Activated CD4-positive, alpha-beta memory T cell treated with anti-CD3 and anti-CD28 coated beads, Interleukin-2, amount 10 ng/mL, durations not matched to agents 7 days and 5 days (primary cell): Measurements from ENCODE around the gene CTSA. TPM values are rescaled to one million over a fixed set of nuclear protein-coding genes. Genes with fewer than 3 reads are reported as not detected.
"Not testable (repeated sequence)": the region's sequence is repeated elsewhere in the genome, so short reads cannot be mapped to it uniquely, and the experiment has no call there.

Experiments
- CTCF ChIA-PET: fragments of 350-600 bp; sonication (Branson Sonifier 250); formaldehyde crosslinking; loops from one replicate; lab custom pipeline; 2021; ENCODE audit warnings: antibody characterized with exemption, inconsistent platforms; lab: Charles Lee
- POLR2A ChIA-PET: fragments of 350-600 bp; sonication (Branson Sonifier 250); formaldehyde crosslinking; loops from one replicate; lab custom pipeline; 2021; ENCODE audit warnings: antibody characterized with exemption; lab: Charles Lee
- DNase-seq: peaks from one replicate; pipeline ENCODE4 v3.0.0-alpha.2; 2020
- H3K27ac Mint-ChIP-seq: one replicate; pipeline ENCODE4 v1.8.0; 2021; ENCODE audit warnings: mild to moderate bottlenecking, mixed read lengths
- H3K27me3 Mint-ChIP-seq: one replicate; pipeline ENCODE4 v1.8.0; 2021; ENCODE audit warnings: mixed read lengths
- H3K36me3 Mint-ChIP-seq: one replicate; pipeline ENCODE4 v1.8.0; 2021; ENCODE audit warnings: low read depth, mixed read lengths
- H3K4me1 Mint-ChIP-seq: one replicate; pipeline ENCODE4 v1.8.0; 2021; ENCODE audit warnings: mixed read lengths
- H3K4me3 Mint-ChIP-seq: one replicate; pipeline ENCODE4 v1.8.0; 2021; ENCODE audit warnings: mild to moderate bottlenecking, mixed read lengths
- H3K9me3 Mint-ChIP-seq: one replicate; pipeline ENCODE4 v1.8.0; 2021; ENCODE audit warnings: mixed read lengths
- total RNA-seq, 2 experiments: library from RNA; stranded (reverse); gene quantifications; one replicate each; pipeline ENCODE4 v1.2.3, GENCODE V29; 2021

CTSA gene
- total RNA-seq, 2 experiments from 2014 or later = 64.3 to 64.6 TPM

DNA sequence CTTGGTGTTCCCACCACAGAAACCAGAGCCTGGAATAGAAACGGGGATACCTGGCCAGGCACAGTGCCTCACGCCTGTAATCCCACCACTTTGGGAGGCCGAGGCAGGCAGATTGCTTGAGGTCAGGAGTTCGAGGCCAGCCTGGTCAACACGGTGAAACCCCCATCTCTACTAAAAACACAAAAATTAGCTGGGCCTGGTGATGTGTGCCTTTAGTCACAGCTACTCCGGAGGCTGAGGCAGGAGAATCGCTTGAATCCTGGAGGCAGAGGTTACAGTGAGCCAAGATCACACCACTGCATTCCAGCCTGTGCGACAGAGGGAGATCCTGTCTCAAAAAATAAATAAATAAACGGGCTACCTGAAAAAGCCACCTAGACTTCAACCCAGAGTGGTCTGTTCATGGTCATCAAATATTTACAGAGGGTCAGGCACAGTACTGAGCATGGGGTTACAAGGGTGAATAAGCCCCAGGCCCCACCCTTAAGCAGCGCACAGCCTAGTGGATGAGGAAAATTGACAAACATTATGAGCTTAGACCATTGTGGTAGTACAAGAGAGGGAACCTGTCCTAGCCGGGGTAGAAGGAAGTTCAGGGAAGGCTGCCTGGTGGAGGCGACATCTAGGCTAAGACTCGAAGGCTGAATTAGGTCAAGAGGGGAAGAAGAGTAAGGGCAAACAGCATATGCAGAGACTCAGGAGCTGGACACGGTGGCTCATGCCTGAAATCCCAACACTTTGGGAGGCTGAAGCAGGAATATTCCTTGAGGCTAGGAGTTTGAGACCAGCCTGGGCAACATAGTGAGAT, 36.1 kb downstream of the CTSA start:
- ChIA-PET CTCF (interaction anchor here (0.9 kb wide), 2 partner anchors 60 to 128 kb away, joined by 3 read pairs; no protein-coding TSS in a partner anchor), POLR2A (interaction anchor here (0.7 to 4.1 kb wide), 2 partner anchors 7 to 11 kb away, joined by 4 to 26 read pairs; partner anchors contain the start of gene PCIF1)
- Mint-ChIP-seq H3K36me3 (no peaks in the 10 kb centered on the region), H3K27me3 (peaks cover 8% of the 10 kb centered on the region), H3K4me1 (peaks cover 3% of the 10 kb centered on the region), H3K9me3 (no peaks in the 10 kb centered on the region), H3K4me3 (no peak overlapping the region), H3K27ac (no peak overlapping the region)
- no peak for DNase-seq

DNA sequence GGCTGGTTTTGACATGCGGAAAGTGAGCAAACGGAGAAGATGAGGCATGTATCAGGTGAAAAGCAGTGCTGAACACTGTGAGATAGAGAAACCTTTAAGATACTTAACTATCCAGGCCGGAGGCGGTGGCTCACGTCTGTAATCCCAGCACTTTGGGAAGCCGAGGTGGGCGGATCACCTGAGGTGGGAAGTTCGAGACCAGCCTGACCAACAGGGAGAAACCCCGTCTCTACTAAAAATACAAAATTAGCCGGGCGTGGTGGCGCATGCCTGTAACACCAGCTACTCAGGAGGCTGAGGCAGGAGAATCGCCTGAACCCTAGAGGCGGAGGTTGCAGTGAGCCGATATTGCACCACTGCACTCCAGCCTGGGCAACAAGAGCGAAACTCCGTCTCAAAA, 40.5 kb downstream of the CTSA start:
- CTCF ChIA-PET = interaction anchor here (0.7 to 1.4 kb wide), 2 partner anchors 133 to 142 kb away, joined by 3 to 4 read pairs; no protein-coding TSS in a partner anchor
- not testable (repeated sequence) for H3K27ac Mint-ChIP-seq, H3K9me3 Mint-ChIP-seq, H3K27me3 Mint-ChIP-seq, H3K36me3 Mint-ChIP-seq, H3K4me3 Mint-ChIP-seq, DNase-seq
- POLR2A ChIA-PET = interaction anchor here (8.4 kb wide), 1 partner anchor 40 kb away, joined by 138 read pairs; the partner anchor contains the start of gene ZNF335
- peaks cover 11% of the 10 kb centered on the region for H3K4me1 Mint-ChIP-seq

DNA sequence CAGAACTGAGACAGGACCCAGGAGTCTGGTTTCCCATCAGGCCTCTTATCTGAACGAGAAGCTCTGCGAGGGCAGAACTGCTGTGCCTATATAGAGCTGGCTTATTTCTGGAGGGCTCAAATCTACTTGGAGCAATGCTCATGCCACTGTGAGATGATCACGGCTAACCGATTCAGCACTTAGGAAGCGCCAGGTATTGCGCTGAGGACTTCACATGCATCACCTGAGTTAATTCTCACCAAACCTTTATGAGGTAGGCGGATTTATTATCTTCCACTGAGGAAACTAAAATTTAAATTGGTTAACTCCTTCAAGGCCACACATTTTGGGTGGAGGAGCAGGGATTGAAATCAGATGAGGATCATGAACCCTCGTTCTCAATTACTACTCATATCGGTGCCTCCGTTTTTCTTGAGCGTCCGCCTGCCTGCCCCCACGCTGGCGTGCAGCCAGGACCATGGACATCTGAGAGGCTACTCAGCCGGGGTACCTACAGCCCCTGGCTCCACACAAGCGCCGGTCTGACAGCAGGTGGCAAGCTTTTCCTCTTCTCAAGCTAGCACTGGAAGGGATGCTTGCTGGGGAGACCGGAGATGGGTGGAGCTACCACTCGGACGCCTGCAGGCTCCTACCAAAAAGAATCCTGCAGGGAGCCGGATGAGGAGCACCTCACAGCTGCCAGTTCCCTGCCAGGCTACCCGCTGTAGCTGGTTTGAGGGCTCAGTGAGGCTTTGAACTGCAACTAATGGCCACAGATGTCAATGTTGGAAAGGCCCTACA, 42.3 kb downstream of the CTSA start:
- ChIA-PET CTCF (interaction anchor here (0.7 to 5.9 kb wide), 14 partner anchors 9 to 134 kb away, joined by 3 to 73 read pairs (median 4); partner anchors contain the start of genes ZNF335 and ZSWIM1), POLR2A (interaction anchor here (0.9 to 8.4 kb wide), 25 partner anchors 8 to 640 kb away, joined by 3 to 138 read pairs (median 8); partner anchors contain the start of genes ACOT8, CTSA, NEURL2 and SNX21)
- Mint-ChIP-seq H3K4me3 (peak overlapping the region; percentile 87), H3K4me1 (peaks cover 26% of the 10 kb centered on the region), H3K9me3 (no peaks in the 10 kb centered on the region), H3K27me3 (no peaks in the 10 kb centered on the region), H3K36me3 (peaks cover 14% of the 10 kb centered on the region), H3K27ac (peak overlapping the region; percentile 96)
- DNase-seq = peak; percentile 73

DNA sequence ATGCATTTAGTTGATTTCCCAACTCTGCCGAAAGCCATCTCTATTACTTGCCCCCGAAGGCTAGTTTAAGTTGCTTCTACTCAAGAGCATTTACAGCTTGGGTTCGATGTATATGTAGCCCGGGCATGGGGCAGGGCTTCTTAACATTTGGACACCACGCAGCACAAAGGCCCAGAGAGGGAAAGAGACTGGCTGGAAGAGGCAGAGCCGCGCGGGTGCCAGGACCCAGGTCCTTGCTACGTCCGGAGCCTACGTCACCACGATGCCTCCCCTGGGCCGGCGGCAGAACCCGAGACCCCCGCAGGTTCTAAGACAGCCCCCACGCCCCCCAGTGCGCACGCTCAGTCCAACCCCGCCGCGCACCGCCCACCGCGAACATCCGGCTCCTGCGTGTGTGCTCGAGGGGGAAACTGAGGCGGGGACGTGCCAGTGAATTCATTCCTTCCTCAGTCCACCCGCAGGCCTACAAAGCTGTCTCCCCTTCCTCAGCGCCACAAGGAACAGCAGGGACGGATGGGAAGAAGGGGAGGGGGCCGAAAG, 43.0 kb downstream of the CTSA start:
- no peaks in the 10 kb centered on the region for H3K9me3 Mint-ChIP-seq
- peaks cover 20% of the 10 kb centered on the region for H3K36me3 Mint-ChIP-seq
- CTCF ChIA-PET = interaction anchor here (0.7 to 5.9 kb wide), 14 partner anchors 9 to 135 kb away, joined by 3 to 73 read pairs (median 4); partner anchors contain the start of gene ZNF335
- no peak for DNase-seq
- H3K27me3 Mint-ChIP-seq = no peaks in the 10 kb centered on the region
- peak overlapping the region; percentile 87 for H3K4me3 Mint-ChIP-seq
- POLR2A ChIA-PET = interaction anchor here (0.7 to 8.4 kb wide), 37 partner anchors 9 to 640 kb away, joined by 3 to 138 read pairs (median 6); partner anchors contain the start of genes ACOT8, CTSA, ELMO2 and NEURL2
- H3K4me1 Mint-ChIP-seq = peaks cover 29% of the 10 kb centered on the region
- peak overlapping the region; percentile 96 for H3K27ac Mint-ChIP-seq

DNA sequence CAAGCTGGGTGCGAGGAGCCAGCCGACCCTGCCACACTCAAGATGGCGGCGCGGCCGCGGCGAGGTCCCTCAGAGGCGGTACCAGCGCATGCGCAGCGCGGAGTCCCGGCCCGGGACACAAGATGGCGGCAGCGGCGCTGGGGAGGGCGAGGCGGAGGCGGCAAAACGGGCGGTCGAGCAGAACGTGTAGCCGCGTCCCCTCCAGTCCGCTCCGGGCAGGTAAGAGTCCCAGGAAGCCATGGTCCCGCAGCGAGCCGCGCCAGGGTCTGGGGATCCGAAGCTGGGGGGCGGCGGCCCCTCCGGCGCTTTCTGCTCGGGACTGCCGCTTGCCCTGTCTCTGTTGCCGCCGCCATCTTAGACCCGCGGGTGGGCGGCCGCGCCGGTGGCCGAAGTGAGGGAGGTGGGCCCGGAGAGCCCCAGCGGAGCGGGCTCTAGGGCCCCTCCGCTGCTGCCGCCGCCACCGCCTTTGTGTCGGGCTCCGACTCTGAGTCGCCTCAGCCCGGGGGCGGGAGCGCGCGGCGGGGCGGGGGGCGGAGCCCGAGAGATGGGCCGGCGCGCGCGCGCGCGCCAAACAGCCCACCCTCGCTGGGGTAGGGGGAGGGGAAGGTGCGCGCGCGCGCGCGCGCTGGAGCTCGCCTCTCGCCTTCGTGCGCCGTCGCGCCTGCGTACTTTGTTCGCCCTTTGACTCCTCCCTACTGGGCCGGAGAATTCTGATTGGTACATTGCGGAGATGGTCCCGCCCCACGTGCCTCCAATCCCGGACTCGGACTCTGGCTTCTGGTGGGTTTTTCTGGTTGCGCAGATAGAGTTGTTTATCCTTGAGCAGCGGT, 43.7 kb downstream of the CTSA start, which contains the start of gene PCIF1:
Gene PCIF1 (plus strand): TSS at position 98 of the 830 bp plus-strand sequence. CDS start 4,317 bp downstream, outside the sequence.
- ChIA-PET POLR2A (interaction anchor here (0.6 to 8.4 kb wide), 44 partner anchors 8 to 641 kb away, joined by 3 to 138 read pairs (median 4); partner anchors contain the start of genes ACOT8, CTSA, DNTTIP1 and ELMO2), CTCF (interaction anchor here (0.6 to 5.9 kb wide), 10 partner anchors 9 to 714 kb away, joined by 3 to 73 read pairs (median 4); partner anchors contain the start of genes SEMG2 and ZNF335)
- Mint-ChIP-seq H3K4me1 (peaks cover 29% of the 10 kb centered on the region), H3K9me3 (no peaks in the 10 kb centered on the region), H3K4me3 (peak within 1 kb of the TSS; percentile 87), H3K36me3 (peaks cover 27% of the 10 kb centered on the region), H3K27ac (peak within 1 kb of the TSS; percentile 96), H3K27me3 (no peaks in the 10 kb centered on the region)
- peak; percentile 98 for DNase-seq

DNA sequence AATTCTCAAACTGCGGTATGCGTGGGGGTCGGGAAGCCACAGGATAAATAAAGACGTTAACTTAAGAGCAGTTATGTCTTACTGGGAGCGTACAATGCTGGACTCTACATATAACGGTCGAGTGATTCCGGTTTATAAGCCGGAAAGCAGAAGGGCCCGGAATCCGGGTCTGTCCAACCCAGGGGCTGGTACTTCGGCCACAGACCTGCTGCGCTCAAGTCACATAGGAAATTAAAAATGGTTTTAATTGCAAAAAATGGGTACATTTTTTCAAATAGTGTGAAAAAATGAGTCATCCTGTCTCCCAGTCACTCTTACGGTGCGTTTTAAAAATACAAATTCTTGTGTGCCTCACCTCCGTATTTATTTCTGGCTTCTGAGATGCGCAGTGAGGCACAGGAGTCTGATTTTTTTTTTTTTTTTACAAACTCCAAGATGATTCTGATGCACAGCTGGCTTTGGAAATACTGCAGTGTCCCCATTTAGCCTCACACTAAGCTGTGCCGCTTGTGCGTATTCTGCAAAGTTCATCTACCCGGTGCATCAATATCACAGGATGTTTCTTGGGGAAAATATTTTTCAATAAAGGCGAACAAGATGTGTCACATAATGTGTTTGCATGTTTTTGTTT, 44.4 kb downstream of the CTSA start:
- no peak for DNase-seq
- POLR2A ChIA-PET = interaction anchor here (0.6 to 8.4 kb wide), 35 partner anchors 8 to 573 kb away, joined by 3 to 138 read pairs (median 6); partner anchors contain the start of genes ACOT8, CTSA, DNTTIP1 and NEURL2
- H3K4me3 Mint-ChIP-seq = peak overlapping the region; percentile 87
- peaks cover 29% of the 10 kb centered on the region for H3K4me1 Mint-ChIP-seq
- H3K36me3 Mint-ChIP-seq = peaks cover 33% of the 10 kb centered on the region
- peak overlapping the region; percentile 89 for H3K27ac Mint-ChIP-seq
- CTCF ChIA-PET = interaction anchor here (0.6 to 5.9 kb wide), 4 partner anchors 8 to 714 kb away, joined by 3 to 73 read pairs (median 4); partner anchors contain the start of genes SEMG2 and ZNF335
- no peaks in the 10 kb centered on the region for H3K27me3 Mint-ChIP-seq
- H3K9me3 Mint-ChIP-seq = no peaks in the 10 kb centered on the region

DNA sequence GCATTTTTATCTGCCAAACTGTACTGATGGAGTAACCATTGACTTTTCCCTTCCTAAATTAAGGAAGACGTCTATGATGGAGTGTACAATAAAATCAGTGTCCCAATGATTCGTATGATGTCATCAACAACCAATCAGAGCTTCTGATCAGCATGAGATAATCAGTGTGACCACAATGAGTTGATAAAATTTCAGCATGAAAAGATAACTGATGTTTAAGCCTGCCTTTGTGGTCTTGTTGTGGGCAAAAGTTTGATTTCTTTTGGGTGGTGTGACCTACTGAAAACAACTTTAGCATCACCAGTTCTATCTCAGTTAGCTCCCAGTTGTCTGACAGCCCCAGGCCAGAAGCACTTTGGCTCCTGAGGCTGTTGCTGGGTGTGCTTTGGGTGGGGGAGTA, 46.6 kb downstream of the CTSA start:
- H3K27me3 Mint-ChIP-seq = no peaks in the 10 kb centered on the region
- no peak for DNase-seq
- H3K4me1 Mint-ChIP-seq = peaks cover 29% of the 10 kb centered on the region
- POLR2A ChIA-PET = interaction anchor here (0.9 to 8.4 kb wide), 9 partner anchors 9 to 125 kb away, joined by 3 to 138 read pairs (median 8); partner anchors contain the start of genes ACOT8, UBE2C, ZNF335 and ZSWIM1
- CTCF ChIA-PET = interaction anchor here (1.0 to 5.9 kb wide), 3 partner anchors 33 to 139 kb away, joined by 3 to 73 read pairs (median 14); partner anchors contain the start of gene ZNF335
- H3K4me3 Mint-ChIP-seq = peak overlapping the region; percentile 50
- H3K27ac Mint-ChIP-seq = peak overlapping the region; percentile 77
- H3K36me3 Mint-ChIP-seq = peaks cover 34% of the 10 kb centered on the region
- H3K9me3 Mint-ChIP-seq = no peaks in the 10 kb centered on the region

DNA sequence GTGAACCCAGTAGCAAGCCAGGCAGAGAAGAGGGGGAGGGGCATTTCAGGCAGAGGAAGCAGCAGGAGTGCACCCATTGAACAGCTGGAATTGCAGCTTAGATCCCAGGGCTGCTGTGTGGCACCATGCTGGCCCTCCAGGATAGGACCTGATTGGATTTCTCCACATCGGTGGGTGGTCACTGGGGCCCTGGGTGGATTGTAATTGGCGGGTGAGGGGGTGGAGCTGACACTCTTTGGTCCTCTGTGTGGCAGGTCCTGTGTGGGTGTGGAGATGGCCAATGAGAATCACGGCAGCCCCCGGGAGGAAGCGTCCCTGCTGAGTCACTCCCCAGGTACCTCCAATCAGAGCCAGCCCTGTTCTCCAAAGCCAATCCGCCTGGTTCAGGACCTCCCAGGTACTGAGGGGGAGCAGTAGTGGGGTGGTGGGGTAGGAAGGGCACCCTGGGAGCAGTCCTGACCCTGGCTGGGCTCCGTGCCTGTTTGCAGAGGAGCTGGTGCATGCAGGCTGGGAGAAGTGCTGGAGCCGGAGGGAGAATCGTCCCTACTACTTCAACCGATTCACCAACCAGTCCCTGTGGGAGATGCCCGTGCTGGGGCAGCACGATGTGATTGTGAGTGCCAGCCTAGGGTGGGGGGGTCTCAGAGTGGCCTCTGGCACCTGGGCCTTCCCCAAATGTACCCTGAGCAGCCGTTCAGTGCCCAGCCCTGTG, 47.7 kb downstream of the CTSA start:
- H3K36me3 Mint-ChIP-seq = peaks cover 45% of the 10 kb centered on the region
- H3K4me1 Mint-ChIP-seq = peaks cover 31% of the 10 kb centered on the region
- H3K27me3 Mint-ChIP-seq = no peaks in the 10 kb centered on the region
- ChIA-PET POLR2A (interaction anchor here (1.1 to 8.4 kb wide), 8 partner anchors 8 to 147 kb away, joined by 3 to 138 read pairs (median 8); partner anchors contain the start of genes ACOT8, DNTTIP1, WFDC3 and ZNF335), CTCF (interaction anchor here (1.0 to 2.7 kb wide), 2 partner anchors 115 to 140 kb away, joined by 3 to 14 read pairs; no protein-coding TSS in a partner anchor)
- no peak for DNase-seq
- H3K4me3 Mint-ChIP-seq = no peak overlapping the region
- no peak overlapping the region for H3K27ac Mint-ChIP-seq
- no peaks in the 10 kb centered on the region for H3K9me3 Mint-ChIP-seq

DNA sequence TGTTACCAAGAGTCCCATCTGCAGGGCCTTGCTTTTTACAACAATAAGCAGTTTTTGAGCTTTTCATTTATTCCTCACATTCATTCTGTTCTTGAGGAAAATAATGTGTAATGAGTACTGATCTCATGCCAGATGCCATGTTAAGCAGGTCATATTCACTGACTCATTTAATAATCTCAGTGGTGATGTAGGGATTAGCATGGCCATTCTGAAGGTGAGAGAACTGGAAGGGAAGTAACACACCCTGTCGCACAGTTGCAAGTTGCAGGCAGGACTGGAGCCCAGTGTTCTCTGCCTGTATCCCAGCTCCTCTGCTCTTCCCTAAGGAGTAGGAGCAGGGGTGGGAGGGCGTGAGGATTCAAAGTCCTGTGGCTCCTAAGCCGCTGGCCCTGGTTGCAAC, 48.9 kb downstream of the CTSA start:
- Mint-ChIP-seq H3K36me3 (peaks cover 57% of the 10 kb centered on the region), H3K9me3 (no peaks in the 10 kb centered on the region), H3K4me3 (no peak overlapping the region), H3K4me1 (peaks cover 43% of the 10 kb centered on the region), H3K27ac (no peak overlapping the region), H3K27me3 (no peaks in the 10 kb centered on the region)
- ChIA-PET CTCF (interaction anchor here (0.9 to 1.0 kb wide), 2 partner anchors 30 to 32 kb away, joined by 3 to 4 read pairs; partner anchors contain the start of gene ZNF335), POLR2A (interaction anchor here (1.1 to 1.4 kb wide), 2 partner anchors 9 to 148 kb away, joined by 3 to 4 read pairs; partner anchors contain the start of genes DNTTIP1 and WFDC3)
- DNase-seq = no peak

DNA sequence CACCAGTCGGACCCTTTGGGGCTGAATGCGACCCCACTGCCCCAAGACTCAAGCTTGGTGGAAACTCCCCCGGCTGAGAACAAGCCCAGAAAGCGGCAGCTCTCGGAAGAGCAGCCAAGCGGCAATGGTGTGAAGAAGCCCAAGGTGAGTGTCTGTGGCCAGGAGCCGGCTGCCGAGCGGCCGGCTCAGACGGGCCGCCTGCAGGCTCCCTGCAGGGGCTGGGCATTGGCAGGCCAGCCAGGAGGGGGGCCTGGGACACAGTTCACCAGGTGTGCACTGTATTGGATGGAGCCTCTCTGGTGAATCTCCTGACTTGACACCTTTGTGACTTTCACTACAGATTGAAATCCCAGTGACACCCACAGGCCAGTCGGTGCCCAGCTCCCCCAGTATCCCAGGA, 49.3 kb downstream of the CTSA start:
- Mint-ChIP-seq H3K36me3 (peaks cover 59% of the 10 kb centered on the region), H3K4me1 (peaks cover 45% of the 10 kb centered on the region), H3K27ac (no peak overlapping the region), H3K9me3 (no peaks in the 10 kb centered on the region), H3K4me3 (no peak overlapping the region), H3K27me3 (no peaks in the 10 kb centered on the region)
- no peak for DNase-seq
- POLR2A ChIA-PET = no interaction called here
- CTCF ChIA-PET = interaction anchor here (0.9 to 1.0 kb wide), 2 partner anchors 29 to 31 kb away, joined by 3 to 4 read pairs; partner anchors contain the start of gene ZNF335
